HL-60 (cell line): ENCODE data around the gene SHB.

Source experiments
- TF ChIP-seq, protein P1 (sequence below): IDR thresholded peaks from one replicate; pipeline ENCODE4 v1.5.1; 2011; ENCODE audit warnings: low read length, control low read depth, inconsistent platforms; ENCODE audit not compliant: insufficient read depth
- TF ChIP-seq, protein P2 (sequence below): IDR thresholded peaks from 2 replicates; pipeline ENCODE4 v1.6.1; 2012; ENCODE audit warnings: low read depth; ENCODE audit not compliant: insufficient replicate concordance

- TF ChIP-seq, protein P1, sequence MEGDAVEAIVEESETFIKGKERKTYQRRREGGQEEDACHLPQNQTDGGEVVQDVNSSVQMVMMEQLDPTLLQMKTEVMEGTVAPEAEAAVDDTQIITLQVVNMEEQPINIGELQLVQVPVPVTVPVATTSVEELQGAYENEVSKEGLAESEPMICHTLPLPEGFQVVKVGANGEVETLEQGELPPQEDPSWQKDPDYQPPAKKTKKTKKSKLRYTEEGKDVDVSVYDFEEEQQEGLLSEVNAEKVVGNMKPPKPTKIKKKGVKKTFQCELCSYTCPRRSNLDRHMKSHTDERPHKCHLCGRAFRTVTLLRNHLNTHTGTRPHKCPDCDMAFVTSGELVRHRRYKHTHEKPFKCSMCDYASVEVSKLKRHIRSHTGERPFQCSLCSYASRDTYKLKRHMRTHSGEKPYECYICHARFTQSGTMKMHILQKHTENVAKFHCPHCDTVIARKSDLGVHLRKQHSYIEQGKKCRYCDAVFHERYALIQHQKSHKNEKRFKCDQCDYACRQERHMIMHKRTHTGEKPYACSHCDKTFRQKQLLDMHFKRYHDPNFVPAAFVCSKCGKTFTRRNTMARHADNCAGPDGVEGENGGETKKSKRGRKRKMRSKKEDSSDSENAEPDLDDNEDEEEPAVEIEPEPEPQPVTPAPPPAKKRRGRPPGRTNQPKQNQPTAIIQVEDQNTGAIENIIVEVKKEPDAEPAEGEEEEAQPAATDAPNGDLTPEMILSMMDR = no peak
- TF ChIP-seq, protein P2, sequence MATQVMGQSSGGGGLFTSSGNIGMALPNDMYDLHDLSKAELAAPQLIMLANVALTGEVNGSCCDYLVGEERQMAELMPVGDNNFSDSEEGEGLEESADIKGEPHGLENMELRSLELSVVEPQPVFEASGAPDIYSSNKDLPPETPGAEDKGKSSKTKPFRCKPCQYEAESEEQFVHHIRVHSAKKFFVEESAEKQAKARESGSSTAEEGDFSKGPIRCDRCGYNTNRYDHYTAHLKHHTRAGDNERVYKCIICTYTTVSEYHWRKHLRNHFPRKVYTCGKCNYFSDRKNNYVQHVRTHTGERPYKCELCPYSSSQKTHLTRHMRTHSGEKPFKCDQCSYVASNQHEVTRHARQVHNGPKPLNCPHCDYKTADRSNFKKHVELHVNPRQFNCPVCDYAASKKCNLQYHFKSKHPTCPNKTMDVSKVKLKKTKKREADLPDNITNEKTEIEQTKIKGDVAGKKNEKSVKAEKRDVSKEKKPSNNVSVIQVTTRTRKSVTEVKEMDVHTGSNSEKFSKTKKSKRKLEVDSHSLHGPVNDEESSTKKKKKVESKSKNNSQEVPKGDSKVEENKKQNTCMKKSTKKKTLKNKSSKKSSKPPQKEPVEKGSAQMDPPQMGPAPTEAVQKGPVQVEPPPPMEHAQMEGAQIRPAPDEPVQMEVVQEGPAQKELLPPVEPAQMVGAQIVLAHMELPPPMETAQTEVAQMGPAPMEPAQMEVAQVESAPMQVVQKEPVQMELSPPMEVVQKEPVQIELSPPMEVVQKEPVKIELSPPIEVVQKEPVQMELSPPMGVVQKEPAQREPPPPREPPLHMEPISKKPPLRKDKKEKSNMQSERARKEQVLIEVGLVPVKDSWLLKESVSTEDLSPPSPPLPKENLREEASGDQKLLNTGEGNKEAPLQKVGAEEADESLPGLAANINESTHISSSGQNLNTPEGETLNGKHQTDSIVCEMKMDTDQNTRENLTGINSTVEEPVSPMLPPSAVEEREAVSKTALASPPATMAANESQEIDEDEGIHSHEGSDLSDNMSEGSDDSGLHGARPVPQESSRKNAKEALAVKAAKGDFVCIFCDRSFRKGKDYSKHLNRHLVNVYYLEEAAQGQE = no peak
Observed at GRCh38 chr9:37988602-37989001, 80.4 kb downstream of the SHB start.
